Measurements from ENCODE around the gene IGFBP5. TPM values are rescaled to one million over a fixed set of nuclear protein-coding genes. Genes with fewer than 3 reads are reported as not detected.

The IGFBP5 gene
- total RNA-seq, 1 donor from 2014 or later = 150 TPM

GRCh38 chr2:216687111-216687510, 8.2 kb downstream of the IGFBP5 start:
- no peak for TF ChIP-seq CTCF (IDR thresholded peaks at IDR 0.05)
- H3K36me3 ChIP-seq = peaks cover 8% of the 10 kb centered on the region
- Mint-ChIP-seq H3K9me3 (no peaks in the 10 kb centered on the region), H3K4me3 (no peak overlapping the region), H3K4me1 (peaks cover 51% of the 10 kb centered on the region), H3K27ac (no peak overlapping the region), H3K27me3 (ENCODE audit: insufficient read depth, low read depth) (peaks cover 5% of the 10 kb centered on the region), H3K36me3 (no peaks in the 10 kb centered on the region)
- H3K4me1 ChIP-seq = peaks cover 35% of the 10 kb centered on the region
- no peak overlapping the region for H3K9ac ChIP-seq
- H3K27me3 ChIP-seq = no peaks in the 10 kb centered on the region
- H3K79me2 ChIP-seq (ENCODE audit: low read depth) = peaks cover 24% of the 10 kb centered on the region
- peaks cover 23% of the 10 kb centered on the region for H3F3A ChIP-seq (ENCODE audit: low read depth)
- no peak overlapping the region for H2AFZ ChIP-seq (replicated peaks)
- H3K4me2 ChIP-seq = no peak overlapping the region
- no peak overlapping the region for H3K27ac ChIP-seq
- H4K20me1 ChIP-seq (ENCODE audit: low read depth) = peaks cover 85% of the 10 kb centered on the region
- no peak overlapping the region for H3K4me3 ChIP-seq
- DNase-seq (ENCODE audit: low spot score) = no peak
- H3K9me3 ChIP-seq (ENCODE audit: low read depth) = no peaks in the 10 kb centered on the region

- peaks cover 49% of the 10 kb centered on the region for H3K4me1 Mint-ChIP-seq
- peaks cover 3% of the 10 kb centered on the region for H3K36me3 Mint-ChIP-seq
- Histone ChIP-seq H2AFZ (replicated peaks) (no peak overlapping the region), H4K20me1 (ENCODE audit: low read depth) (peaks cover 94% of the 10 kb centered on the region), H3F3A (ENCODE audit: low read depth) (peaks cover 11% of the 10 kb centered on the region), H3K36me3 (peaks cover 8% of the 10 kb centered on the region), H3K4me1 (peaks cover 27% of the 10 kb centered on the region), H3K4me3 (no peak overlapping the region), H3K9me3 (ENCODE audit: low read depth) (no peaks in the 10 kb centered on the region), H3K9ac (no peak overlapping the region), H3K27me3 (no peaks in the 10 kb centered on the region), H3K4me2 (no peak overlapping the region), H3K79me2 (ENCODE audit: low read depth) (peaks cover 13% of the 10 kb centered on the region), H3K27ac (no peak overlapping the region)
- no peaks in the 10 kb centered on the region for H3K9me3 Mint-ChIP-seq
- DNase-seq (ENCODE audit: low spot score) = no peak
- H3K27me3 Mint-ChIP-seq (ENCODE audit: insufficient read depth, low read depth) = no peaks in the 10 kb centered on the region
- no peak overlapping the region for H3K4me3 Mint-ChIP-seq
- no peak overlapping the region for H3K27ac Mint-ChIP-seq
- no peak for TF ChIP-seq EZH2 (IDR thresholded peaks at IDR 0.05)
- TF ChIP-seq EZH2phosphoT487 (IDR thresholded peaks at IDR 0.05) = no peak
- TF ChIP-seq CTCF (IDR thresholded peaks at IDR 0.05) = no peak
Measured at GRCh38 chr2:216685327-216685875, 9.9 kb downstream of the IGFBP5 start.

- Histone ChIP-seq H3F3A (ENCODE audit: low read depth) (no peaks in the 10 kb centered on the region), H3K36me3 (peaks cover 8% of the 10 kb centered on the region), H4K20me1 (ENCODE audit: low read depth) (peaks cover 95% of the 10 kb centered on the region), H3K27ac (no peak overlapping the region), H3K79me2 (ENCODE audit: low read depth) (no peaks in the 10 kb centered on the region), H3K9me3 (ENCODE audit: low read depth) (no peaks in the 10 kb centered on the region), H3K4me1 (peaks cover 12% of the 10 kb centered on the region), H3K27me3 (no peaks in the 10 kb centered on the region), H3K4me3 (no peak overlapping the region), H3K9ac (no peak overlapping the region), H3K4me2 (no peak overlapping the region), H2AFZ (replicated peaks) (no peak overlapping the region)
- Mint-ChIP-seq H3K4me3 (no peak overlapping the region), H3K9me3 (no peaks in the 10 kb centered on the region), H3K36me3 (peaks cover 11% of the 10 kb centered on the region), H3K27ac (no peak overlapping the region), H3K4me1 (peaks cover 39% of the 10 kb centered on the region), H3K27me3 (ENCODE audit: insufficient read depth, low read depth) (peaks cover 2% of the 10 kb centered on the region)
- DNase-seq (ENCODE audit: low spot score) = no peak
- TF ChIP-seq EZH2phosphoT487 (IDR thresholded peaks at IDR 0.05) (no peak), CTCF (IDR thresholded peaks at IDR 0.05) (no peak), EZH2 (IDR thresholded peaks at IDR 0.05) (no peak)
Measured at GRCh38 chr2:216683846-216684245, 11.5 kb downstream of the IGFBP5 start.
